BLaER1 (cell line): ENCODE data around the gene TPH2.

Experiments used
- H3K27ac ChIP-seq: shearing (Covaris generic); formaldehyde crosslinking; 2 replicates; pipeline ENCODE4 v1.8.1; 2022
- H3K27me3 ChIP-seq: shearing (Covaris generic); formaldehyde crosslinking; 2 replicates; pipeline ENCODE4 v1.8.1; 2022
- H3K36me3 ChIP-seq: shearing (Covaris generic); formaldehyde crosslinking; 2 replicates; pipeline ENCODE4 v1.8.1; 2022
- H3K4me1 ChIP-seq: shearing (Covaris generic); formaldehyde crosslinking; 2 replicates; pipeline ENCODE4 v1.8.1; 2022
- H3K4me2 ChIP-seq: shearing (Covaris generic); formaldehyde crosslinking; 2 replicates; pipeline ENCODE4 v1.8.1; 2022
- H3K4me3 ChIP-seq: shearing (Covaris generic); formaldehyde crosslinking; 2 replicates; pipeline ENCODE4 v1.8.1; 2022
- H3K9ac ChIP-seq: shearing (Covaris generic); formaldehyde crosslinking; 2 replicates; pipeline ENCODE4 v1.8.1; 2022
- H3K9me3 ChIP-seq: shearing (Covaris generic); formaldehyde crosslinking; 2 replicates; pipeline ENCODE4 v1.8.1; 2022
- H4K20me1 ChIP-seq: shearing (Covaris generic); formaldehyde crosslinking; 2 replicates; pipeline ENCODE4 v1.8.1; 2022
- Cebpa-rat ChIP-seq: shearing (Covaris generic); IDR thresholded peaks from 2 replicates; pipeline ENCODE4 v1.8.1; 2022

TPH2 gene

DNA sequence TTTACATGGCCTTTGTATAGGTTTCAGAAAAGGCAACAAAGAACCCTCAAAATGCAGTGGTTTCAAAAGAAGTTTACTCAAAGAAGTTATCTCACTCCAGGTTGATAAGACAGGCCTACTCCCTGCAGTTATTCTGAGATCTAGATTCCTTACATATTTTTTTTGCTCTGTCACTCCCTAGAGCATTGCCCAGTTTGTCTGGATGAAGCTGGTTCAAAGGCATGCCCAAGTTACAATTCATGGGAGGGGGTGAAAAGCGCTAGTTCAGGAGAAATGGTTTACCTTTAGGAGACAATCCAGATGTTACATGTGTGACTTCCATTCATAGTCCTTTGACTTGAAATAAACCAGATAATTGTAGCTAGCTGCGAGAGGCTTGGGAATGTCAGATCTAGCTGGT is 115.0 kb downstream of the TPH2 start:
- H4K20me1 ChIP-seq, result no peaks in the 10 kb centered on the region
- H3K27me3 ChIP-seq, result no peaks in the 10 kb centered on the region
- H3K4me2 ChIP-seq, result no peak overlapping the region
- TF ChIP-seq Cebpa-rat, result no peak
- no peak overlapping the region for H3K9ac ChIP-seq
- no peaks in the 10 kb centered on the region for H3K36me3 ChIP-seq
- no peaks in the 10 kb centered on the region for H3K9me3 ChIP-seq
- H3K4me3 ChIP-seq, result no peak overlapping the region
- H3K27ac ChIP-seq, result no peak overlapping the region
- H3K4me1 ChIP-seq, result no peaks in the 10 kb centered on the region

DNA sequence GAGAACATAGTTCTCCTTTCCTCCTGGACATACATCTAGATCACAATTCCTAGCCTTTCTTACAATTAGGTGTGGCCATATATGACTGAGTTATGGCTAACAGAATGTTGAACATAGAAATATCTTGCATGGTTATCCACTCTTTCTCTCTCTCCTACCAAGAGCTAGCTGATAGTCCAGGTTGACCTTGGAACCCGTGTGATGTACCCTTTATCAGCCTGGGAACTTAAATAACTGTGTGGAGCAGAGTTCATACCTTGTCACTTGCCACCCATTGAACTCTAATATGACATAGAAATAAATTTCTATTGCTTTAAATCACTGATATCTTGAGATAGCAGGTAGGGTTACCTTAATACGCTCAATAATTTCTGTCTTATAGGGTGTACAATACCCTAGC is 115.9 kb downstream of the TPH2 start:
- H3K4me1 ChIP-seq, result no peaks in the 10 kb centered on the region
- H3K4me3 ChIP-seq, result no peak overlapping the region
- H3K36me3 ChIP-seq, result no peaks in the 10 kb centered on the region
- no peak overlapping the region for H3K4me2 ChIP-seq
- H4K20me1 ChIP-seq, result no peaks in the 10 kb centered on the region
- no peaks in the 10 kb centered on the region for H3K9me3 ChIP-seq
- H3K27me3 ChIP-seq, result no peaks in the 10 kb centered on the region
- H3K9ac ChIP-seq, result no peak overlapping the region
- no peak overlapping the region for H3K27ac ChIP-seq
- no peak for TF ChIP-seq Cebpa-rat

DNA sequence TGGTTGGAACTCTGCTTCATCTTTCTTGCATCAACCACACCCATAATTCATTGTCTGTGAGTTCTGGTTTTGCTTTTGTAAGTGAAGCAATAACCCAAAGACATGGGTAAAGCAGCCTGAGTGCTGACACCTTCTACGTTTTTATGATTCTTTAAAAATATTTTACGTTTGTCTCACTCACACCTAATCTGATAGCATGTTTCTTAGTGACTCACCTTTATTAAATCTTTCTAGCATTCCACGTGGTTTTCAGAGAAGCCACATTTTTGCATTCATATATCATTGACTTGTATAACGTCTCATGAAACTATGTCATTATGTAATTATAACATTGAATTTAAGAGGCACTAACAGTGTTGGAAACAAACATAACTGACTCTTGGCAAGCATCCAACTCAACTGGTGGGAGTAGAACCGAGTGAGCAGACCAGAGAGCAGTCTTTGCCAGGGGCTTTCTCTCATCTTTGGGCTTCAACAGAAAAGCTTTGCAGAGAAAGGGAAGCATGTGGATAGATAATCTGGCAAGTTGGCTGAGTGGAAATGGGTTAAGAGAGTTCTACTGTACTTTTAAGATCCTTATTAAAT is 118.8 kb downstream of the TPH2 start:
- H3K4me3 ChIP-seq, result no peak overlapping the region
- no peak overlapping the region for H3K27ac ChIP-seq
- no peaks in the 10 kb centered on the region for H4K20me1 ChIP-seq
- no peaks in the 10 kb centered on the region for H3K27me3 ChIP-seq
- H3K36me3 ChIP-seq, result no peaks in the 10 kb centered on the region
- H3K4me1 ChIP-seq, result no peaks in the 10 kb centered on the region
- no peak overlapping the region for H3K9ac ChIP-seq
- no peaks in the 10 kb centered on the region for H3K9me3 ChIP-seq
- no peak for TF ChIP-seq Cebpa-rat
- H3K4me2 ChIP-seq, result no peak overlapping the region

DNA sequence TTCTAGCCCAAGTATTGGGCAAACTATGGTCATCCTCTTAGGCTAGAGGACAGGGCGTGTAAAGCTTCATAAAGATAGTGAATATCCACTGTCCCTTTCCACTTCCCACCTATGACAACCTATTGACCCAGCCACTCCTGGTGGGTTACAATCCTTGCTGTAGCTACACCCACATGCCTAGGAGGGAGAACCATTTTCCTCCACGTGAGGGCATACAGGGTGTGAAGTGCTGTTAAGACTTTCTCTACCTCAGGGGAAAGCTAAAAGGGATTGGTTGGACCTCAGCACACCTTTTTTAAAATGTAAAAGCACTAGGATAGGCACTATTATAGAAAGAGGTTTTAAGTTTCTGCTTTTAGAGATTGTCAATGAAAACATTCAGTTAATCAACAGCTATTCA is 124.4 kb downstream of the TPH2 start:
- H3K27me3 ChIP-seq, result no peaks in the 10 kb centered on the region
- H3K36me3 ChIP-seq, result no peaks in the 10 kb centered on the region
- no peaks in the 10 kb centered on the region for H3K9me3 ChIP-seq
- H3K4me3 ChIP-seq, result no peak overlapping the region
- H3K4me1 ChIP-seq, result no peaks in the 10 kb centered on the region
- no peak for TF ChIP-seq Cebpa-rat
- no peak overlapping the region for H3K9ac ChIP-seq
- no peaks in the 10 kb centered on the region for H4K20me1 ChIP-seq
- no peak overlapping the region for H3K27ac ChIP-seq
- no peak overlapping the region for H3K4me2 ChIP-seq

DNA sequence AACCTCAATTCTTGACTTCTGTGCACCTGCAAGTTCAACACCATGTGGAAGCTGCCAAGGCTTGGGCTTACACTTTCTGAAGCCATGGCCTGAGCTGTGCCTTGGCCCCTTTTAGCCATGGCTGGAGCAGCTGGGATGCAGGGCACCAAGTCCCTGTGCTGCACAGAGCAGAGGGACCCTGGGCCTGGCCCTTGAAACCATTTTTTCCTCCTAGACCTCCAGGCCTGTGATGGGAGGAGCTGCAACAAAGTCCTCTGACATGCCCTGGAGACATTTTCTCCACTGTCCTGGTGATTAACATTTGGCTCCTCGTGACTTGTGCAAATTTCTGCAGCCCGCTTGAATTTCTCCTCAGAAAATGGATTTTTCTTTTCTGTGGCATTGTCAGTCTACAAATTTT is 132.4 kb downstream of the TPH2 start:
- Histone ChIP-seq H3K4me1 (no peaks in the 10 kb centered on the region), H3K9me3 (peaks cover 32% of the 10 kb centered on the region), H3K27ac (no peak overlapping the region), H3K9ac (no peak overlapping the region), H3K36me3 (no peaks in the 10 kb centered on the region), H3K4me3 (no peak overlapping the region), H3K4me2 (no peak overlapping the region), H3K27me3 (no peaks in the 10 kb centered on the region), H4K20me1 (no peaks in the 10 kb centered on the region)
- no peak for TF ChIP-seq Cebpa-rat

DNA sequence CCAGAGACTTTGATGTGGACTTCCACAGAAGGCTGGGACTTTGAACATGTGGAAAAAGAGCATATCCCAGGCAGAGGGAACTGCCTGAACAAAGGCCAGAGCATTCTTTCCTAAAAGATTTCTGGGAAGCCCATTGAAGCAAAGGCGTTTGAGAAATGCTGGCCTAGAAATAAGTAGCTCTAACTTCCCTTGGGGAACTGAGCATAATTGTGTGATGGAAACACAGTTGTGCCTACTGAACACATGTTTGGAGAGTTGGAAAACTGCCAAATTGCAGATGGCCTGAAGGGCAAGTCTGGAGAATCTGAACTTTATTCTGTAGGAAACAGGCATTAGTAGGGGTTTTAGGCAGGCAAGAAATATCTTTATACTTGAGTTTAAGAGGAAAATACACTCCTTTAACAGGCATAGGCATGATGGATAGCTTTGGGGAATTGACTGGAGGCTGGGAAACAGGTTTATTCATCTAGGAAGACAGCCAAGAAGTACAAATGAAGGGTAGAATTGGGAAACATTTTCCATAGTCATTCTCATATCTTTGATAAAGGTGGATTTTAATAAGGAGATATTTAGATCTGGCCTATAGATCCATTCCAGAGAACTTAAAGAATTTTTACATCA is 134.1 kb downstream of the TPH2 start:
- H3K9ac ChIP-seq, result no peak overlapping the region
- no peaks in the 10 kb centered on the region for H3K27me3 ChIP-seq
- TF ChIP-seq Cebpa-rat, result no peak
- H3K4me1 ChIP-seq, result no peaks in the 10 kb centered on the region
- no peak overlapping the region for H3K4me2 ChIP-seq
- H3K27ac ChIP-seq, result no peak overlapping the region
- no peak overlapping the region for H3K4me3 ChIP-seq
- peaks cover 32% of the 10 kb centered on the region for H3K9me3 ChIP-seq
- H4K20me1 ChIP-seq, result no peaks in the 10 kb centered on the region
- H3K36me3 ChIP-seq, result no peaks in the 10 kb centered on the region

DNA sequence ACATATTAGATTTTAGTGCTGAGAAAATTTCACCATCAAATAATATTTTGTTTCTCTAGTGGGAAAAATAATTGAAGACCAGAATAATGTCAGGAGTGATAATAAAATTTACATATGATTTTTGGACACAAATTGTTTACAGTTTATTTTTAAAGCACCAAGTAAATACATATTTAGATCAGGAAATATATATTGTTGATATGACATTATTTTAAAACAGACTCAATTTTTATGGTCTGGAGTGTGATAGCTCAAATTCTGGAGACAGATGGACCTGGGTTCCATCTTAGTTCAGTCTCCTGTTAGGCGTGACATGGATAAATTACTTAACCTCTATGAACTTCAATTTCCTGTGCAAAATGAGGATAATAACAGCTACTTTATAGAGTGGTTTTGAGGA is 135.4 kb downstream of the TPH2 start:
- H3K4me3 ChIP-seq, result no peak overlapping the region
- H3K4me2 ChIP-seq, result no peak overlapping the region
- H3K9ac ChIP-seq, result no peak overlapping the region
- peaks cover 32% of the 10 kb centered on the region for H3K9me3 ChIP-seq
- no peaks in the 10 kb centered on the region for H3K27me3 ChIP-seq
- no peak for TF ChIP-seq Cebpa-rat
- H4K20me1 ChIP-seq, result no peaks in the 10 kb centered on the region
- no peaks in the 10 kb centered on the region for H3K4me1 ChIP-seq
- H3K36me3 ChIP-seq, result no peaks in the 10 kb centered on the region
- no peak overlapping the region for H3K27ac ChIP-seq

DNA sequence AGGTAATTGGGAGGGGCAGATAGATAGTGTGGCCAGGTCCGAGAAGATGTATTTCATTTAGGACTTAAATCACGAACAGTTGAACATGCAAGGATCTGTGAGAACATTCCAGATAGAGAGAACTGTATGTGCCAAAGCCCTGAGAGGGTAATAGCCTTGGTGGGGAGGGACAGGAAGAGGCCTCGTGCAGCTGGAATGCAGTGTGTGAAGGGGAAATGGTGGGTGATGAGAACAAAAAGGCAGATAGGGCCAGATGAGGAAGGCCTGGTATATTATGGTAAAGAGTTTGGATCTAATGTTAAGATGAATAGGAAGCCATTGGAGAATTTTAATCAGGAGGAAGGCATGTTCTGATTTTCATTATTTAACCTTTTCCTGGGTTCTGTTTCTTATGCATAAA is 136.3 kb downstream of the TPH2 start:
- Histone ChIP-seq H3K36me3 (no peaks in the 10 kb centered on the region), H4K20me1 (no peaks in the 10 kb centered on the region), H3K4me1 (no peaks in the 10 kb centered on the region), H3K9ac (no peak overlapping the region), H3K27ac (no peak overlapping the region), H3K4me3 (no peak overlapping the region), H3K4me2 (no peak overlapping the region), H3K9me3 (peaks cover 27% of the 10 kb centered on the region), H3K27me3 (no peaks in the 10 kb centered on the region)
- no peak for TF ChIP-seq Cebpa-rat

DNA sequence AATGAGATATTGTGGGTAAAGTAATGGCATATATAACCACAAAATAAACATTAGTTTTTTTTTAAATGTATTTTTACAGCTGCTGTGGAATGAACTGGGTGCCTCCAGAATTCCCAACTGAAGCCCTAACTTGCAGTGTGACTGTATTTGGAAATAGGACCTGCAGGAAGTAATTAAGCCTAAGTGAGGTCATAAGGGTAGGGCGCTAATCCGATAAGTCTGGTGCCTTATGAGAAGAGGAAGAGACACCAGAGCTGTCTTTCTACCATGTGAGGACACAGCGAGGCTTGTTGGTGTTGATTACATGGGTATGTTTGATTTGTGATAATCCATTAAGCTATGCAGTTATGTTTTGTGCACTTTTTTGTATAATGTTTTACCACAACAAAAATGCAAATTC is 136.8 kb downstream of the TPH2 start:
- Histone ChIP-seq H3K27ac (no peak overlapping the region), H3K36me3 (no peaks in the 10 kb centered on the region), H4K20me1 (no peaks in the 10 kb centered on the region), H3K4me1 (no peaks in the 10 kb centered on the region), H3K4me3 (no peak overlapping the region), H3K9ac (no peak overlapping the region), H3K9me3 (peaks cover 23% of the 10 kb centered on the region), H3K27me3 (no peaks in the 10 kb centered on the region), H3K4me2 (no peak overlapping the region)
- no peak for TF ChIP-seq Cebpa-rat

DNA sequence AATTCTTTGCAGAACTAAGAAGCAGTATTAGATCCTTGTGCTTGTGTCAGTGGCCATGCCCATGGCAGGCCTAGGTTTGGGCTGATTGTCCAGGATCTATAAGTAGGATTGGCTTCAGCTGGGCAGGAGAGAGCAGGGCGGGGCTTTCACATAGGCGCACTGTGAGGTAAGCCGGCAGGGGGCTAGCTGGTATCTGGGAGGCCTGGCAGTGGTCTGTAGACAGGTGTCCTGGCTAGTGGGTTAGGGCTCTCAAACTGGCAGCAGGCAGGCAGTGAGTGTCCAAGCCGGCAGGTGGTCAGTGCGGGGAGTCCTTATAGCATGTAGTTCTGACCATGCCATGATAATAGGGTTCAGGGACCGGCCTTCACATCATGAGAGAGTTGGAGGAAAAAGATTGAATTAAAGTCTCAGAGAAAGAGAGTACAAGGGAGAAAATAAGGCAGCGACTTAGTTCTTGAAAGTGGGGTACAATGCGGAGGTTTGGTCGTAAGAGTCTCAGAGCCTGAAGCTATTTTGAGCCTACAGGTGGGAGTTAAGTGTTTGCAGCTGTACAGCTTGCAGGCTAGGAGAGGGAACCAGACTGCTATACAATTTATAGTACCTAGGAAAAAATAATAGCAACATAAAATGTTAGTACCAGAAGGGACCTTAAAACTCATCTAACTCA is 137.4 kb downstream of the TPH2 start:
- Histone ChIP-seq H3K9me3 (peaks cover 16% of the 10 kb centered on the region), H3K4me1 (no peaks in the 10 kb centered on the region), H3K4me2 (no peak overlapping the region), H3K4me3 (no peak overlapping the region), H3K27ac (no peak overlapping the region), H4K20me1 (no peaks in the 10 kb centered on the region), H3K27me3 (no peaks in the 10 kb centered on the region), H3K36me3 (no peaks in the 10 kb centered on the region), H3K9ac (no peak overlapping the region)
- TF ChIP-seq Cebpa-rat, result no peak
